Astrocyte of the hippocampus (primary cell): ENCODE results near the gene ABRACL.

Experiments used
- DNase-seq: peaks from one replicate; pipeline ENCODE4 v3.0.0; 2011; ENCODE audit warnings: low read depth, low spot score

The ABRACL gene

GRCh38 chr6:139054001-139054400 lies 25.5 kb downstream of the ABRACL start:
- no peak for DNase-seq

- no peak for DNase-seq
Observed at GRCh38 chr6:139055709-139056108, 27.2 kb downstream of the ABRACL start.

GRCh38 chr6:139058029-139058428 lies 29.5 kb downstream of the ABRACL start:
- no peak for DNase-seq

DNA sequence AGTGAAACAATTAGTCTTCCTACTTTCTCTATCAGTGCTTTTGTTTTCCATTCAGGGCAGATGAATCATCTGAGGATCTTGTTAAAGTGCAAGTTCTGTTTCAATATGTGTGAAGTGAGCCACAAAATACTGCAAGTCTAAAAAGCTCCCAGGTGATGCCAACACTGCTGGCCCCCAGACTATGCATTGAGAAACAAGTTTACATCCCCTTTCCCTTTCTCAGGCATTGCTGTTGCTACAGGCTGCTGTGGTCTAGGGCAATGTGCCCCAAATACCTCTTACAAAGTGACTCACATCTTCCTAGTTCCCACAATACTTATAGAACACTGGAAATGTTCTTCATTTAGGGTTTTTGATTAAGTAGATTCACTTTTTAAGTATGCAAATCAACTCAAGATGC lies 31.8 kb downstream of the ABRACL start:
- peak; percentile 89 for DNase-seq

- peak; percentile 66 for DNase-seq
Observed at GRCh38 chr6:139062932-139063646, 34.5 kb downstream of the ABRACL start.

GRCh38 chr6:139064981-139065665 lies 36.6 kb downstream of the ABRACL start:
- DNase-seq = peak; percentile 63

- no peak for DNase-seq
Observed at GRCh38 chr6:139066080-139066479, 37.5 kb downstream of the ABRACL start.

DNA sequence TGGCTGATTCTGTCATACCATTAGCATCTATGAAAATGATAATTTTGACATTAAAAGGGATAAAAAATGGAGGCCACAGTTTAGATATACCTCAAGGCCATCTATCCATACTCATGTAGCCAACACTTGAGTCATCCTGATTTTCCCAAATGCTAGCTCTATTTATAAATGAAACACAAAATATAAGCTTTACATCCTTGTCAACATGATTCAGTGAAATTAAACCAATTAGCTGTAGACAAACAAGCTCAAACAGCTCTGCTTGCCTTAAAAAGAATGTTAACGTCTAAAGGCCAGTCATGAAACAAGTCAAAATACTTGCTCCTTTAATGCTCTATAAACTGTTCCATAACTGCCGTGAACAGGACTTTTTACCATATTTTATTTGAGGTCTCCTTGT lies 40.3 kb downstream of the ABRACL start:
- DNase-seq = no peak

DNA sequence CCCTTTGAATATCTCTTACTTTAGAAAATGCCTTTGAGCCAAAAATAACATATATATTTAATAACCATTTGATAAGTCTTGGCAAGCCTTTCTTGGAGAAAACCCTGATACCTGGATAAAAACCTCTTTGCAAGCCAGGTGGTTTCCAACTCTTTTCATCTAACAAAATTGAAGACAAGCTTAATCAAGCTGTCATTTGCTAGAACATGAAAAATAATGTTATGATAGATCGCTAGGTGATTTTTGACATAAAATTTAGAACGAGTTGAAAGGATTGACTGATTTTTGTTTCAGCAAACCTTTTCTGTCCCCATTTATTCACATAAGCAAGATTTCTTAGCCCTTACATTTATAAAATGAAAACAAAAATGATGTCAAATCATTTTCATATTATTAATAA lies 44.6 kb downstream of the ABRACL start:
- DNase-seq = no peak

DNA sequence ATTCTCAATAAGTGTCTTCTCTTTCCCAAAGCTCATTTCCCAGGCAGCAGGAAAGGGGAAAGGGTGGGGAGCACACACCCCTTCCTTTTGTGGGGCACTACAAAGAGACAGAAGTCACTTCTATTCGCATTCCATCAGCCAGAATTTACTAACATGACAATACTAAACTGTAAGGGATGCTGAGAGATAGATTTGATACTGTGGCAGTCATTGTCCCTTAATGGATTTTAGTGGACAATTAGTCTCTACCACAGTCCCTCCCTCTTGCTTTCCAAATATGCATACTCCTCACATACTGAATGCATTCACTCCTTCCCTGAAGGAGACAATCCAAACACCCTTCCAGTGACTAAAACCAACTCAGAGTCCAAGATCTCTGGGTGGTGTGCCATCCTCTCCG lies 50.5 kb downstream of the ABRACL start:
- DNase-seq = no peak

GRCh38 chr6:139080255-139080920 lies 51.8 kb downstream of the ABRACL start:
- DNase-seq = peak; percentile 54

DNA sequence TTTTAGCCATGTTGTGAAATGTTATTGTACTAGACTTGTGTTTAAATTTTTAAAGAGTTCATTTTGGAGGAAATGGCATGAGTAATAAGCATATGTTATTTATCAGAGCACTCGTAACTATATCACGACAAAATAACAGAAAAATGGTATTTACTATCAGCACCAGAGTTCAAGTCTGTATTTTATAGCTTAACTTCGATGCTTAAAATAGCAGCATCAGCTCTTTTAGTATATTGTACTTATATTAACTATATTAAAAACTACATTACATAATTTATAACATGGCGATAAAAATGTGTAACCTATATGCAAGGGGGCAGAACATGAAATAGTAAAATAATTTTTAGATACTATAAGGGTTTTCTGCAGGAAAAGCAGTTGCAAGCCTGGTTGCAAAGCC lies 52.9 kb downstream of the ABRACL start:
- DNase-seq = no peak

GRCh38 chr6:139082370-139082769 lies 53.8 kb downstream of the ABRACL start:
- no peak for DNase-seq

- DNase-seq = no peak
Observed at GRCh38 chr6:139091826-139092225, 63.3 kb downstream of the ABRACL start.
